NCI-H2171 (cell line): ENCODE results near the gene ARHGAP15.

ENCODE experiments used
- DNase-seq: peaks from one replicate; lab custom pipeline; 2025; lab: John Stamatoyannopoulos, UW

The ARHGAP15 gene

GRCh38 chr2:143453981-143454511, 324.8 kb downstream of the ARHGAP15 start:
- no peak for DNase-seq

GRCh38 chr2:143455317-143455716, 326.1 kb downstream of the ARHGAP15 start:
- no peak for DNase-seq

DNA sequence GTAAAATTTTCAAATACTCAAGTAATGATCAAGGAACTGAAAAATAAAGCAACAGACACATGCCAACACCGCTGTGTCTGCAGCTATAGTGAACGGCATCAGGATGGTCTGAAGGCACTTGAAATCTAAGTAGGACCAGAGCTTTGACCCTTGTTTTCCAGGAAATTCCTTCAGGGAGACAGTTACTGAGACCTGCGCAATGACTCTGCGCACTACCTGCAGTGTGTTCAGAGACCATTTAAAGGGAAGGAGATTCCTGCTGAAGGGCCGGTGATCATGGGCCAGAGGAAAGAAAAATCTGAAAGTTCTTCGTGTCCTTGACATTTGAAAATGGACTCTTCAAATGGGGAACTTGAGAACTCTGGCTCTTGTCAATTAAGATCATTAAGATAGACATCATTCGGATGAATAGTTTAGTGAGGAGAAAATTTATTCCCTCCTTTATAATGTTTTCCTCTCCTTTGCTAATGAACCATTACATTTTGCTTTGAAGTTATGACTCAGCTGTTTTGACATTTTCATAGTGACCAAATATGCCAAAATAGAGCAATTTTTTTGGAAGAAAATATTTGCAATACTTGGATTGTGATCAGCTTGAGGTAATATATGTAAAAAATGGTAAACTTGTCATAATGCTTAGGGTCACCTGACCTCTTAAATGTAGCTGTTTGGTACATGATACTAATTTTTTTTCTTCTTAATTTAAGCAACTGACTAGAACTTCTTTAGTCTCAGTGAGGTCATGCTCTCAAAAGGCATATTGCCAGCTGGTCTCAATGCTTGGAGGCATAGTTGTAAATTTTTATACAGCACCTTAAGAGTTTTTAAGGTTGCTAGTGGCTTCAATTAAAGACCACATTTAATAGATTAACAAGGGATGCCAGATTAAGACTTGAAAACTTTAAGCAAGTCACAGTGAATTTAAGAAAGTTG, 329.3 kb downstream of the ARHGAP15 start:
- DNase-seq, result no peak

DNA sequence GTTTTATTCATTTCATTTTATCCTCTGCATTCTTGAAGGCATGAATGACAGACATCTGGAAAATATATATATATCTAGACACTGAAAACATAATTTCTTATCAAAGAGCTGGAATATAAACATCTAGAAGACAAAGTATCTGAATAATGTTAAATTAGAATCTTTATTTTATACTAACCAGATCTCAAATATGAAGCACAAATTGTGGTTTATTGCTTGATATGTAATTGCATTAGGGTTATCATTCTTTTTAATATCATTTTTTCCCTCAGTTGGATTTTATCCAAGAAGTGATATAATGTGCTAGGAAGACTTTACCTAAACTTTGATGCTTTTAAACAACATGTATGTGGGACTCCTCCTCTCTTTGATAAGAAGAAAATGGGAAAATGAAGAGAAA, 331.2 kb downstream of the ARHGAP15 start:
- no peak for DNase-seq

DNA sequence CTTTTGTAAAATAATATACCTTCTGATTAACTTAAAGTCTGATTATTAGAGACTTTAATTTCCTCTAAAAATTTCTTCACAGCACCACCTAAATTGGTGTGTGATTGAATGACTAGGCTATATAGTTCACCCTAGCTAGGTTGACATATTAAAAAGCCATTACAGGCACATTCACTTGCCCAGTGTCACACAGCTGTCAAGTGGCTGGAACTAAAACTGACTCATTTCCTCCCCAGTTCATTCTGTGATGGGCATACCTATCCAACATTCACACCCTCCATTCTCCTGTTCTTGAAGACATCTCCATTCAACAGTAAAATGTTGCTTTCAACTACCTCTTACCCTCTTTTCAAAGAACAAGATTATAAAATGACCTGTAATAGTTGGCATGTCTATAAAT, 334.5 kb downstream of the ARHGAP15 start:
- DNase-seq, result no peak

GRCh38 chr2:143466391-143466790, 337.2 kb downstream of the ARHGAP15 start:
- no peak for DNase-seq

DNA sequence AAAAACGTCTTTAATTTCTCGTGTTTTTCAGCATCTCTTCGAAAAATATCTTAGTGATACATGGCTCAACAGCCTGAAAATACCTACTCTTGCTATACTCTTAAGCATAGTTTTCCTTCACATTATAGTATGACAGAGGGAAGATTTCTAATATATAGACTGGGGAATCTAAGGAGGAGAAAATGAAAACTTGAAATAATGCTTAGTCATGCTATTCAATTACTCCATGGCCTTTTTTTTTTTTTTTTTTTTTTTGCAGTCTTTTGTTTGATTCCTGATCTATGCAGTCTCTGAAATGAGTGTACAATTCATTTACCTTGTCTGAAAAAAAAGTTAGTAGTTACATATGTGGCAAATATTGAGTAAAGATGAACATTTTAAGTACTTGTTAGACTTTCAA, 337.8 kb downstream of the ARHGAP15 start:
- DNase-seq, result no peak

DNA sequence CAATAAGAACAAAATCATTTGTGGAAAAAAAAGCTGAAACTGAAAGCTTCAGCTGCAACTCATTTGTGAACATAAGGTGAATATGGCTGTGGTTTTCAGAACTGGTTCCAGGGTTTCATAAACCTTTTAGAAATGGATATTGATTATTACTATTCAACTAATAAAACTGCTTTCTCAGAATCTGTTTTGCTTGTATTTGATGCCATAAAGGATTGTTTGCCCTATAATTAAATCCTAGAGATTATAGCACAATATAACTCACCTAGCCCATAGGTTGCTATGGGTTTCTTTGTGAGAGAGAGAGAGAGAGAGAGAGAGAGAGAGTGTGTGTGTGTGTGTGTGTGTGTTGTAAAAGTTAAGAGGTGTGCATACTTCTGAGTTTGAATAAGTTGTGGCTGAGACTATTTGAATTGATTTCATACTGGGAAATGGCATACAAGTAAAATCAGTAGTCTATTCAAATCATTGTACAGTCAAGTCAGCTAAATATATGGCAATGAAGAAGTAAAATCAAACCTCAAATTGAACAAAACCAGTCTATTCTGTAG, 339.2 kb downstream of the ARHGAP15 start:
- no peak for DNase-seq

- no peak for DNase-seq
Measured at GRCh38 chr2:143469323-143469722, 340.1 kb downstream of the ARHGAP15 start.

GRCh38 chr2:143471550-143471949, 342.3 kb downstream of the ARHGAP15 start:
- DNase-seq, result no peak

- DNase-seq, result no peak
Measured at GRCh38 chr2:143473216-143473615, 344.0 kb downstream of the ARHGAP15 start.

GRCh38 chr2:143473820-143474219, 344.6 kb downstream of the ARHGAP15 start:
- no peak for DNase-seq

GRCh38 chr2:143474586-143474985, 345.4 kb downstream of the ARHGAP15 start:
- no peak for DNase-seq

- no peak for DNase-seq
Measured at GRCh38 chr2:143475041-143475776, 346.0 kb downstream of the ARHGAP15 start.

DNA sequence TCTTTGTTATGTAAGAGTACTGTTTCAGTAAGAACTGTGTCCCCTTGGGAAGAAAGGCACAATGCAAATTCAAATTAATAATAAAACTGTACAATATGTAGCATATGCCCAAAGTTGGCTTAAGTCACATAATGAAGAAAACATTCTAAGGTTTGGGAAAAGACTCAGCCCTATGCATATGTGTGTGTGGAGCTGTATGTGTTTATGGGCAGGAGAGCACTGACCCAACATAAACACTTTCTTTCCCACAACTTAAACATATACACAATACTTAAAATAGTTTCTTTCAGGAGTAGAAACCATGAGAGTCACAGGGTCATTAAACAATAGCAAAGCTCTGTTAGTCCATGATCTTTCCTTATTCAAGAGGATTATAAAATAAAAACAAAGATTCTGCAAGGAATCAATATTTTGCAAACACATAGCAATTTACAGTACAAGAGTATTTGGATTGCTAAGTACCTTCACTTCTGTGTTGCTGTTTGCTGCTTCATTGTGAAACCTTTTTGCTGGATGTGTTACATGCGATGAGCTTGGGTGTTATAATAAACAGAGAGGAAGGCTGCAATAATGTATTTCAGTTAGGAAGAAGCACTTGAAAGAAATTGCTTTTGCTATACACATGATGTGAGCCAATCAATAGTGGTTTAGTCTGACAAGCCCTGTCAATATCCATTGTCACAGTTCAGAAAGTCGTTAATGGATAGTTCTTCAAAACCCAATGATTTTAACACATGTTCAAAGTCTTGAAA, 347.3 kb downstream of the ARHGAP15 start:
- no peak for DNase-seq

DNA sequence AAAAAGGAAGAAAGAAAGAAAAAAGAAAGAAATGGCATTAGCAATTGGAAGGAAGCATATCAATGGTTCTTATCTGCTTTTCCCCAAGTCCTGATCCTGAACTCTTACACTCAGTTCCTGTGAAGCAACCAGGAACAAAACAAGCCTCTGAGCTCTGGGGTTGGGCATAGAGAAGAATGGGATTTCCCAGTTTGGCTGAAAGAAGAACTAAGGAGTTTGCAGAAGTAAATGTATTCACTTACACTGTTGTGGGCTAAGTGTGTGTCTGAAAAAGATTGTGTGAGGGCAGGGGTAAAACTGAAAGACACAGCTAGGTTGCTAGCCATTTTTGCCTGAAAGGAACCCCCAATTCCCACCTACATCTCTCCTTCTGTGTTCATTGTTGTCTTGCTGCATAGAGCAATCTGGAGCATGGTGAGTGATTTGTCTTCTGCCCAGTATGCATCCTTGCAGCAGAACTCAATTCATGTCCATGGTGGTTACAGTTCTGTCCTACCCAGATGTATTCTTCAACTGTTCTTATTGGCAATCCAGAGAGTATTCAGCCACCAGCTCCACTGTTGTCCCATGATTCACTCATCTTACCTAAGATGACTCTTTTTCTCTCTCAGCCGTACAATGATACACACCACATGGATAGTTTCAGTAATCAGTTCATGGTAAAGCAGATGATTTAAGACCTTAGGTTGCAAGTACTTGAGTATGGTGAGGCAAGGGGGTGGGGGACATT, 348.7 kb downstream of the ARHGAP15 start:
- DNase-seq, result no peak

- no peak for DNase-seq
Measured at GRCh38 chr2:143480086-143480485, 350.9 kb downstream of the ARHGAP15 start.

- DNase-seq, result no peak
Measured at GRCh38 chr2:143480601-143481236, 351.5 kb downstream of the ARHGAP15 start.

GRCh38 chr2:143481237-143481623, 352.0 kb downstream of the ARHGAP15 start:
- DNase-seq, result no peak

DNA sequence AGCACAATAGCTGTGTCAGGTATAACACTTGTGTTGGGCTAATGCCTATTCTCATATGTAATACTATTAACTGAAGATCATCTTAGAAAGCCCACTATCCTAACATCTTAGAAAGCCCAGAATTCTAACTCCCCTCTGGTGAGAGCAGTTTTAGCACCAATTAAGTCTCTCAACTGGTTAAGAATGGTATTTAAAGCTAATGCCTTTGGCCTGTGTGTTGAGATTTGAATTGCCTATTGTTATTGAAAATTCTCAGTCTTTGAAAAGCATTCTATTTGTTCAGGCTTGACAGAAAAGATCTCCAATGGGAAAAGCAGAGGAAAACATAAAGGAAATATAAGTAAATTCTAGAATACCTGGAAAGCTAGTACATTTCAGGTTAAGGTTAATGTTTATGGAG, 352.5 kb downstream of the ARHGAP15 start:
- DNase-seq, result no peak

- DNase-seq, result no peak
Measured at GRCh38 chr2:143482316-143482715, 353.1 kb downstream of the ARHGAP15 start.
